Mesenchymal stem cell (in vitro differentiated cells and primary cell): ENCODE data around the gene IQSEC2. TPM values are rescaled to one million over a fixed set of nuclear protein-coding genes. Genes with fewer than 3 reads are reported as not detected.
A peak's percentile ranks its signal among the peaks of the same experiment; 100 is the strongest.

Experiments
- DNase-seq: peaks from one replicate; pipeline ENCODE4 v3.0.0-alpha.2; 2013
- H2AFZ ChIP-seq: one replicate; pipeline ENCODE4 v1.6.1; 2013; ENCODE audit warnings: low read depth, mild to moderate bottlenecking, control low read depth, inconsistent platforms, low read length, moderate library complexity
- H2AK5ac ChIP-seq: 2 replicates; pipeline ENCODE4 v1.6.1; 2013; ENCODE audit warnings: low read length, moderate library complexity, mild to moderate bottlenecking, inconsistent platforms; ENCODE audit not compliant: severe bottlenecking
- H2BK120ac ChIP-seq: one replicate; pipeline ENCODE4 v1.6.1; 2013; ENCODE audit warnings: low read depth, mild to moderate bottlenecking, inconsistent platforms, low read length, moderate library complexity
- H2BK12ac ChIP-seq, 2 experiments: one replicate each; pipeline ENCODE4 v1.6.1; 2013; ENCODE audit warnings: inconsistent platforms in 2 of 2, low read length in 2 of 2, mild to moderate bottlenecking in 2 of 2, moderate library complexity in 2 of 2, control low read depth in 1 of 2
- H2BK15ac ChIP-seq: one replicate; pipeline ENCODE4 v1.6.1; 2013; ENCODE audit warnings: mild to moderate bottlenecking, low read depth, inconsistent platforms; ENCODE audit not compliant: poor library complexity, severe bottlenecking
- H2BK5ac ChIP-seq: 2 replicates; pipeline ENCODE4 v1.6.1; 2013; ENCODE audit warnings: low read depth, mild to moderate bottlenecking, low read length, control low read depth, inconsistent platforms; ENCODE audit not compliant: poor library complexity, severe bottlenecking
- H3K14ac ChIP-seq, 2 experiments: one replicate each; pipeline ENCODE4 v1.6.1; 2013; ENCODE audit warnings: inconsistent platforms in 2 of 2, low read length in 2 of 2, control low read depth in 1 of 2, mild to moderate bottlenecking in 1 of 2, moderate library complexity in 1 of 2
- H3K18ac ChIP-seq, 2 experiments: one replicate each; pipeline ENCODE4 v1.6.1; 2013; ENCODE audit warnings: inconsistent platforms in 2 of 2, low read length in 2 of 2, control low read depth in 1 of 2, low read depth in 1 of 2, mild to moderate bottlenecking in 1 of 2
- H3K23ac ChIP-seq, 2 experiments: one replicate each; pipeline ENCODE4 v1.6.1; 2013; ENCODE audit warnings: inconsistent platforms in 2 of 2, low read length in 2 of 2, mild to moderate bottlenecking in 2 of 2, moderate library complexity in 2 of 2, control low read depth in 1 of 2
- H3K27ac ChIP-seq: 2 replicates; pipeline ENCODE4 v1.5.1; 2013; ENCODE audit warnings: mild to moderate bottlenecking, moderate library complexity, low read length, control low read depth, inconsistent platforms; ENCODE audit not compliant: poor library complexity, severe bottlenecking
- H3K27me3 ChIP-seq, 2 experiments: 2 replicates each; pipeline versions ENCODE4 v1.6.1 to v1.7.0; 2013; ENCODE audit warnings: low read length in 2 of 2, mild to moderate bottlenecking in 2 of 2, moderate library complexity in 2 of 2, control low read depth in 1 of 2, inconsistent platforms in 1 of 2; ENCODE audit not compliant: control insufficient read depth in 1 of 2, insufficient read depth in 1 of 2
- H3K36me3 ChIP-seq, 2 experiments: 2 replicates each; pipeline versions ENCODE4 v1.6.1 to v1.7.0; 2013; ENCODE audit warnings: low read length in 2 of 2, control low read depth in 1 of 2, inconsistent platforms in 1 of 2, low read depth in 1 of 2, mild to moderate bottlenecking in 1 of 2; ENCODE audit not compliant: insufficient read depth in 2 of 2, control insufficient read depth in 1 of 2
- H3K4ac ChIP-seq, 2 experiments: one replicate each; pipeline ENCODE4 v1.6.1; 2013; ENCODE audit warnings: inconsistent platforms in 2 of 2, low read length in 2 of 2, mild to moderate bottlenecking in 2 of 2, moderate library complexity in 2 of 2, control low read depth in 1 of 2, low read depth in 1 of 2
- H3K4me1 ChIP-seq: 2 replicates; pipeline ENCODE4 v1.6.1; 2013; ENCODE audit warnings: low read depth, low read length, control low read depth; ENCODE audit not compliant: control insufficient read depth, insufficient read depth
- H3K4me2 ChIP-seq: 2 replicates; pipeline ENCODE4 v1.6.1; 2013; ENCODE audit warnings: low read length, mild to moderate bottlenecking, inconsistent platforms; ENCODE audit not compliant: poor library complexity, severe bottlenecking
- H3K4me3 ChIP-seq, 2 experiments: 2 replicates each; pipeline versions ENCODE4 v1.5.1 to v1.7.0; 2013; ENCODE audit warnings: low read length in 2 of 2, mild to moderate bottlenecking in 2 of 2, control low read depth in 1 of 2, low read depth in 1 of 2; ENCODE audit not compliant: insufficient read depth in 1 of 2
- H3K79me1 ChIP-seq: replicated peaks from 2 replicates; pipeline ENCODE4 v1.6.1; 2013; ENCODE audit warnings: mild to moderate bottlenecking, control low read depth, low read length, inconsistent platforms; ENCODE audit not compliant: poor library complexity, severe bottlenecking
- H3K9ac ChIP-seq: 2 replicates; pipeline ENCODE4 v1.7.0; 2013; ENCODE audit warnings: mild to moderate bottlenecking, low read length, moderate library complexity
- H3K9me3 ChIP-seq: 2 replicates; pipeline ENCODE4 v1.7.0; 2013; ENCODE audit warnings: mild to moderate bottlenecking, low read length; ENCODE audit not compliant: control insufficient read depth
- H4K8ac ChIP-seq: one replicate; pipeline ENCODE4 v1.6.1; 2013; ENCODE audit warnings: inconsistent platforms, mild to moderate bottlenecking, low read length, moderate library complexity
- H4K91ac ChIP-seq: one replicate; pipeline ENCODE4 v1.6.1; 2013; ENCODE audit warnings: mild to moderate bottlenecking, low read length, inconsistent platforms
- WGBS: methylation state at CpG from one replicate; pipeline ENCODE4 v1.1.7; 2013; ENCODE audit warnings: mixed read lengths; 5-methylcytosine and 5-hydroxymethylcytosine counted together
- small RNA-seq: library from polyadenylated mRNA; stranded (forward); fragments of <200 nt; extraction: miRNeasy Mini kit (QIAGEN cat#:217004); gene quantifications from one replicate; pipeline ENCODE3, GENCODE V24; 2013; ENCODE audit warnings: low read depth

Gene IQSEC2

GRCh38 chrX:53223955-53224859 is 57.2 kb downstream of the IQSEC2 start:
- Histone ChIP-seq H3K27me3 (peaks cover 0 to 5% of the 10 kb centered on the region in 2 experiments), H2BK12ac (no peak overlapping the region), H3K9me3 (no peaks in the 10 kb centered on the region), H2BK5ac (peak overlapping the region; percentile 96), H3K9ac (peak overlapping the region; percentile 100), H3K23ac (no peak overlapping the region), H3K79me1 (no peaks in the 10 kb centered on the region), H3K27ac (peak overlapping the region; percentile 94), H2AK5ac (no peak overlapping the region), H2BK120ac (peak overlapping the region; percentile 34), H3K4me1 (peaks cover 19% of the 10 kb centered on the region), H3K36me3 (peaks cover 12 to 32% of the 10 kb centered on the region in 2 experiments), H3K4me3 (peak overlapping the region; percentile 79 to 92), H2BK15ac (no peak overlapping the region), H3K14ac (peak overlapping the region in 1 of 2 experiments; percentile 91), H3K4me2 (peak overlapping the region; percentile 75), H3K18ac (peak overlapping the region; percentile 79 to 98), H4K91ac (peak overlapping the region; percentile 61), H2AFZ (no peak overlapping the region), H3K4ac (peak overlapping the region; percentile 81 to 94), H4K8ac (peak overlapping the region; percentile 89)
- peak; percentile 50 for DNase-seq
- under 1% methylated on average over 34 of the region's 40 CpGs for WGBS

GRCh38 chrX:53223068-53223693 is 58.2 kb downstream of the IQSEC2 start:
- Histone ChIP-seq H3K4me2 (peak overlapping the region; percentile 75), H3K36me3 (peaks cover 18 to 43% of the 10 kb centered on the region in 2 experiments), H3K23ac (no peak overlapping the region), H2BK12ac (no peak overlapping the region), H2AFZ (no peak overlapping the region), H4K8ac (no peak overlapping the region), H3K4me3 (peak overlapping the region; percentile 39 to 92), H2BK15ac (no peak overlapping the region), H3K4ac (no peak overlapping the region), H4K91ac (no peak overlapping the region), H3K27me3 (peaks cover 0 to 3% of the 10 kb centered on the region in 2 experiments), H3K14ac (no peak overlapping the region), H3K27ac (no peak overlapping the region), H3K9ac (peak overlapping the region; percentile 100), H3K18ac (no peak overlapping the region), H3K9me3 (no peaks in the 10 kb centered on the region), H2BK5ac (no peak overlapping the region), H3K4me1 (peaks cover 19% of the 10 kb centered on the region), H2BK120ac (no peak overlapping the region), H2AK5ac (no peak overlapping the region), H3K79me1 (peaks cover 5% of the 10 kb centered on the region)
- DNase-seq: no peak
- 82% methylated on average over 2 of the region's 2 CpGs for WGBS

Small RNA genes within 50 kb of the gene (small RNA-seq; reads per million reads assigned to genes)
- gene RF00019: not detected
